HG02623 (cell line): Measurements from ENCODE around the gene RAPH1.
"Not testable (repeated sequence)": the region's sequence is repeated elsewhere in the genome, so short reads cannot be mapped to it uniquely, and the experiment has no call there.

Source experiments
- ATAC-seq: cut with Tn5 transposase; IDR thresholded peaks from one replicate; pipeline ENCODE4 v1.9.1; 2021; ENCODE audit warnings: moderate library complexity; ENCODE audit not compliant: unreplicated experiment

The RAPH1 gene

DNA sequence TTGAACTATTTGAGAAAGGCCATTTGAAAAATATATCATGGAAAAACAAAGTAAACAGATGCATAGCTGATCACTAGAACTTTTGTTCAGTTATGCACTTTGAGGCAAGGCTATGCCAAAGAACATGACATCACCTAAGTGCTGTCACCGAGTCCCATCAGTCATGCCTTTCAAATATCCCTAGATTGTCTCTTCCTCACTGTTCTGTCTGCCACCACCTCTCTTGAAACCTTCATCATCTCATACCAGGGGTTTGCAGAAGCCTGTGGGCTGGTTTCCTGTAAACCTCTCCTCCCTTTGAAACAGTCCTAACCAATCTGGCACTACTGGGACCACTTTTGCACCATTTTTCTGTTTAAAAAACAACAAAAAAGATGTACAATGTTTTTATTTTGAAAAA lies 12.3 kb upstream of the RAPH1 start:
- ATAC-seq, result no peak

DNA sequence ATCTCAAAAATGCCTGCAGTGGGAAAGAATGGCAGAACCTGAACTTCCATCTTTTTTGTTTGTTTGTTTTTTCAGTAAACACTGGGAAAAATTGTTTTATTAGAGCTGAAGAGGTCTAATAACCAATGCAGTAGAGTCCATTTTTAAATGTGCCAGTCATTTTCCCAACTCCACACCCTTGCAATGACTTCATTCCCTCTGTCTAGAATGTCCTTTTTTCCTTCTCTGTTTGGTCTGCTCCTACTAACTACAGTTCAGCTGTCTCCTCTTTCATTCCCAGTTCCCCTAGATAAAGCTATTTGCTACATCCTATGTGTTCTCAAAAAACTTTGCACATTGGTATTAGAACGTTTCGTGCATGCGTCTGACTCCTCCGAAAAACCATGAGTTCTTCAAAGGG lies 9.3 kb upstream of the RAPH1 start:
- ATAC-seq, result no peak

DNA sequence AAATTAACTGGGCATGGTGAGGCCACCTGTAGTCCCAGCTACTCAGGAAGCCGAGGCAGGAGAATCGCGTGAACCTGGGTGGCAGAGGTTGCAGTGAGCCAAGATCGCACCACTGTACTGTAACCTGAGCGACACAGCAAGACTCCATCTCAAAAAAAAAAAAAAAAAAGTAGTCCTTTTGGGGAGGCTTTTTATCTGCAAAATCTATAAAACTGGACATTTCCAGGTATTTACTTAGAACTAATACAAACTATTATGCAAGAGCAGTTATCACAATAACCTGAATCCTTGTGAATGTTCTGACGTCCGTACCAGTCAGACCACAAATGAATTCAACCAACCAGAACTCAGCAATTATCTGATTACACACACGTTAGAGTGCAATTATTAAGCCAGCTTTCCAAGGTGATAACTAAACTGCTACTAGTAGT lies 8.8 kb upstream of the RAPH1 start:
- ATAC-seq, result no peak

DNA sequence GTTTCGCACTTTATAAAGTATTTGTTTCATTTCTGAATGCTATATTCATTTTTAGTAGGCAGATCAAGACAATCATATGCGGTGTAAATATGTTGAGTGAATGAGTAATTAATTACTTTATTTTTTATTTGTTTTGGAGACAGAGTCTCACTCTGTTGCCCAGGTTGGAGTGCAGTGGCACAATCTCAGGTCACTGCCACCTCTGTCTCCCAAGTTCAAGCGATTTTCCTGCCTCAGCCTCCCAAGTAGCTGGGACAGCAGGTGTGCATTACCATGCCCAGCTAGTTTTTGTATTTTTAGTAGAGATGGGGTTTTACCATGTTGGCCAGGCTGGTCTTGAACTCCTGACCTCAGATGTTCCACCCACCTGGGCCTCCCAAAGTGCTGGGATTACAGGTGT lies 5.5 kb upstream of the RAPH1 start:
- not testable (repeated sequence) for ATAC-seq

DNA sequence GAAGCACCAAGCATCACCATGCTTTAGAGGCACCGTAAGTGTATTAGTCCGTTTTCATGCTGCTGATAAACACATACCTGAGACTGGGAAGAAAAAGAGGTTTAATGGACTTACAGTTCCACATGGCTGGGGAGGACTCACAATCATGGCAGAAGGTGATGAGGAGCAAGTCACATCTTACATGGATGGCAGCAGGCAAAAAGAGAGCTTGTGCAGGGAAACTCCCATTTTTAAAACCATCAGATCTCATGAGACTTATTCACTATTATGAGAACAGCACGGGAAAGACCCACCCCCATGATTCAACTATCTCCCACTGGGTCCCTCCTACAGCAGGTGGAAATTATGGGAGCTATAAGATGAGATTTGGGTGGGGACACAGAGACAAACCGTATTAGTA lies 3.1 kb upstream of the RAPH1 start:
- ATAC-seq, result not testable (repeated sequence)

DNA sequence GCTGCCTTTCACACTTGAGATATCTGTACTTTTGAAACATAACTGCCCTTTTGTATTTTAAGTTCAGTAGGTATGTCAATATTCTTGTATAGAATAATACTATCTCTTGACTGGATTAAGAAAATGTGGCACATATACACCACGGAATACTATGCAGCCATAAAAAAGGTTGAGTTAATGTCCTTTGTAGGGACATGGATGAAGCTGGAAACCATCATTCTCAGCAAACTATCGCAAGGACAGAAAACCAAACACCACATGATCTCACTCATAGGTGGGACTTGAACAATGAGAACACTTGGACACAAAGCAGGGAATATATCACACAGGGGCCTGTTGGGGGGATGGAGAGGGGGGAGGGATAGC lies 1.5 kb upstream of the RAPH1 start:
- ATAC-seq, result not testable (repeated sequence)

DNA sequence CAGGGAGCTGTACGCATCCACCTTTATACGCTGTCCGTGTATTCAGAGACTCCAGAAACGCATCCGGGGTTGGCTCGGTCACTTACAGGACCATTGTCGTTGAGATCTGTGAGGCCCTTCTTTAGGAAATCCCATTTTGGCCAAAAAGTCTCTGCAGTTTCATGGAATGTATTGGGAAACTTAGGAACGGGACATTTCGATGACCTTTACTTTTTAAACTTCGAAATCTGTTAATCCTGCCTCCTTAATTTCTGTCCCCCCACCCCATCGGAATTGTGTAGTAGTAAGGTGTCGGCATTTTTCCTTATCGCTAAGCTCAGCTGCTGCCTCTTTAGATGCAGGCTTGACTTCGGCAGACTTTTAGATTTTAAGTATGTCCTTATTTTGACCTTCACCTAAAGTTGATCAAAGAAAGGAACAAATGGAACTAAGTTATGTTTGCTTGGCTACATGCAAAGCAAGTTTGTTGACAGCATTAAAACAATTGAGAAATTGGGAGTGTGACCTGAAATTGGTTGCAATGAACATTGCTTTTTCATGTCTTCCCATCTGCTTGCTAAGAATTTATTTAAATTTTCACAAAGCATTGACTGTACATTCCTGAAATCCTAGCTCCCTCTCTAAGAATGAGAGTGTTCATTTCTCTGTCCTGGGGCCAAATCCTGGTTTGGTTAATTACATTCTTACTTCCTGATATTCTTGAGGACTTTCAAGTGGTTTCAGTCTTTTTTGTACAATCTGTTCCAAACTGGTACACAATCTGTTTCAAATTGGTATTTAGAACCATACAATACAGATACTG lies 884 bp upstream of the RAPH1 start:
- ATAC-seq, result no peak

DNA sequence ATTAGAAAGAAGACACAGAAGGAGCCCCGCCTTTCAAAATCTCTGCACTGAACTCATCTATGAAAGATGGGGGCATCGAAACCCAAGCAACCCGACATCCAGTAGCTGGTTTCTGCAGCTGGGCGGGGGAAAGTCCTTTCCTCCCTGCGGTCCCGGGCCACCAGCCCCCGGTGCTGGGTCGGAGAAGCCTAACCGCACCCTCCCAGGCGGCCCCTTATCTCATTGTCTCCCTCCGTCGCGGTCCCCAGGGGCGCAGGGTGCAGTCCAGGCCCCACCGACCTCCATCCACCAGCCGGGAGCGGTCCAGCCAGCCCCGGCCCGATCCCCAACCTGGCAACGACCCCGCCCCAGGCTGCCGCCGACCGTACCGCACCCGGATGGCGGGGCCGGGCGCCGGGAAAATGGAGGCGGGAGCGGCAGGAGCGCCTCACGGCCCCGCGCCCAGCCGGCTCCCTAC lies 452 bp downstream of the RAPH1 start:
- ATAC-seq, result peak; percentile 29

DNA sequence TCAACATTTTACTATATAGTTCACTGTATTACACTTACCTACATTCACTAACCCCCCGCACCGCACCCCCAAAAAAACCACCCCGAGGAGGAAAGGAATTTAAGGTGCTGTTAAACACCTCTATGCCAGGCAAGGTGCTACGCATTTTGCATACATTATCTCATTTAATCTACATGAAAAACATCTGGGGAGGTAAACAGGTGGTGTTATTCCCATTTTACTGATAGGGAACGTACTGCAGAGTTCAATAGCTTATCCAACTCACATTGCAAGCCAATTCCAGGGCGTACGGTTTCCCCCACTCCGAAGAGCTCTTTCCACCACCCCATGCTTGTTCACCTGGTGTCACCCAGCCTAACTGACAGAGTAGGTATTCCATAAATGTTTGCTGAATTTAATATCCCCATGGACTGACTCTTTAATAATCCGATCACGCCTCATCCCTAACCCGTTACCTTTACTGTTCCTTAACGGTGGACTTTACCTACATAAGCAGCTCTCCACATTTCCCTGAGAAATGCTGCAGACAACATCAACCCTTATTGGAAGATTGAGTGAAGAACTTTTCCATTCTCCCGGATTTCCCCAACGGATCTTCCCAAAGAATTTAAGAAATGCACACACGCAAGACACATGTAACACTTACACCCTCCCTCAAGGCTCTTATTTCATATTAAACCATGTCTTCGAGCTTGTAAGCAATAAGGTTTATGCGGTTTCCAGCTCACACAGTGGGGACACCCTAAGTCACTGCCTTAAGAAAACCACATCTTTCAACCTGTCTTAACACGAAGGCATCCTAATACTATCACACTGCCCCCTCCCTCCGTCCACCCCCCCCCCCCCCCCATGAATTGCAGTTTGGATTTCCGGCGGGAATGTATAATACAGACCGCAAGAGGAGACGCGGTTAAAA lies 1.2 kb downstream of the RAPH1 start:
- no peak for ATAC-seq

DNA sequence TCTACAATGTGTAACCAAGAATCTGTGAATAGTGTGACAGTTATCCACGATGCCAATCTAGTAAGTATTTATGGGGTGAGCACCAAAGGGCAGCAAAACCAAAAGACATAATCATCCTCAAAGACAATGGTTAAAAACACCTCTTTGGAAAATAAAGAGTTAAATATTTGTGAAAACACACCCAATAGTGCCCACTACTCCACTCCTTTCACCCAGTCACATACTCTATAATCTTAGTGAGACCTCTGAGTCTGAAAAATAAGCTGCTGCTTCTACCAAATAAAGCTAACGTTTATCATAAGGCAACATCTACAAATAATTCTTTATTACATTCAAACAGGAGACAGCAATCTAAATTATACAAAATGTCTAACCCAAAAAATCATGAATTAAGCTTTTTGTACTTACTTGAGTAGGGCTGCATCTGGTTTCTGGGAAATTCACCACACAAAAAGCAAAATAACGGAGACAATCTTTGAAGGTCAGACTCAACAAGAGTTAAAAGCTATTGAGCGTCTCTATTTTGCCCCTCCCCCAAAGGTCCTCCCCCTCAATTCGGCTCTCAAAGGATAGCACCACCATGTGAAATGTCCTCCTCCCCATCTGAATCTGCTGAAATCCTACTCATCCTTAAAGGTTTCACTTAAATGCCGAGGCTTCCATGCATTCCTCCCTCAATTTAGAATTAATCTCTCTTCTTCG lies 2.0 kb downstream of the RAPH1 start:
- no peak for ATAC-seq

DNA sequence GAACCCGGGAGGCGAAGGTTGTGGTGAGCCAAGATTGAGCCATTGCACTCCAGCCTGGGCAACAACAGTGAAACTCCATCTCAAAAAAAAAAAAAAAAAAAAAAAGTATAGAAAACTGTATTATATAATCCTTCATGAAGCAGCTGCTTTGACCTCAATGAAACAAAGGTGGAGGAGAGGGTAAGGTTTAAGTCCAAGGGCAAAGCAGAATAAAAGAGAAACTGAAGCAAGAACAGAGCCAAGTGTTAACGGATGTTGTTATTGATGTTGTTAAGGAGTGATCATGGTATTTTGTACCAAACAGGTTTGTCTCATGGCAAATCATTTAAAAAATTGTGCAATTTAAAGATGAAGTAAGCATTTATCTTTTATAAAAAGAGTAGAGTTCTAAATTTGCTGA lies 7.4 kb downstream of the RAPH1 start:
- ATAC-seq, result no peak

DNA sequence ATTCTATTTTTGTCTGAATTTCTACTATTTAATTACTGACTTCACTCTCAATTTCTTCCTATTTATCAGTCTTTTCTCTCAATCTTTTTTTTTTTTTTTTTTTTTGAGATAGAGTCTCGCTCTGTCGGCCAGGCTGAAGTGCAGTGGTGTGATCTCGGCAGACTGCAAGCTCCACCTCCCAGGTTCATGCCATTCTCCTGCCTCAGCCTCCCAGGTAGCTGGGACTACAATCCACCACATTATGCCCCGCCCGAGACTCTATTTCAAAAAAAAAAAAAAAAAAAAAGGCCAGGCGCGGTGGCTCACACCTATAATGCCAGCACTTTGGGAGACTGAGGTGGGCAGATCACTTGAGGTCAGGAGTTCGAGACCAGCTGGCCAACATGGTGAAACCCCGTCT lies 21.8 kb downstream of the RAPH1 start:
- ATAC-seq, result not testable (repeated sequence)

DNA sequence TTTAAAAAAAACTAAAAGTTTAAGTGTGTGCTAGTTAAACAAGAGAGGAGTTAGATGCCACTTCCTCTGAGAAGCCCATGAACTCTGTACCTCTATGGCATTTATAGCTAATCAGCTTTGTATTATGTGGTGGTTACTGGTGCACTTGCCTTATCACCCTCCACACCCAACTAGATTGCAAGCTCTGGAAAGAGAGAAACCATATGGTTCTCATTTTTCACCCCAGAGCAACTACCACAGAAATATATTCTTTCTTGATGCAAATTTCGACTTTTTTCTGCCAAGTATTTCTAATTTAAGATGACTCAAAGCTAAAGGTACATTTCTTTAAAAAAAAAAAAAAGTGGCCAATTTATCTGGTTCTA lies 24.2 kb downstream of the RAPH1 start:
- no peak for ATAC-seq

DNA sequence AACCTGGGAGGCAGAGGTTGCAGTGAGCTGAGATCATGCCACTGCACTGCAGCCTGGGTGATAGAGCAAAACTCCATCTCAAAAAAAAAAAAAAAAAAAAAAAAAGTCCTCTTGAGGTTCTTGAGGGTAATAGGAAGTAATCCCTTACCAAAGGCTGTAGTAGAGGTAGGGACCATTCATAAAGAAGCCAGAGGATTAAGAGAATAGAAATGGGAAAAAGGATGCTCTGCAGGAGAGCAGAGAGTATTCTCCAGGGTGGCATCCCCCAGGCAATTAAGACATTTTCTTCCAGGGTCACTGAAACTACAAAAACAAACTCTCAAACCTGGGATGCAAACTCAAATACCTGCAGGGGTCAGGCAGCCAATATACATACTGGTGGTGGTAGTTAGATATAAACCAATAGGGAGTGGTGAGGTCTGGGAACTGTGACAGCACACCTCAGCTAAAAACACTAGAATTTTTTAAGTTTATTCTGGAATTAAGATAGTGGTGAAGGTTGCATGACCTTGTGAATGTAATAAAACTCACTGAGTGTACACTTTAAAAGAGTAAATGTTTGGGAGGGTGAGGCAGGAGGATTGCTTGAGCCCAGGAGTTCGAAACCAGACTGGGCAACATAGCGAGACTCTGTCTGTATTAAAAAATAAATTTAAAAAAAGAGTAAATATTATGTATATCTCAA lies 24.7 kb downstream of the RAPH1 start:
- no peak for ATAC-seq

DNA sequence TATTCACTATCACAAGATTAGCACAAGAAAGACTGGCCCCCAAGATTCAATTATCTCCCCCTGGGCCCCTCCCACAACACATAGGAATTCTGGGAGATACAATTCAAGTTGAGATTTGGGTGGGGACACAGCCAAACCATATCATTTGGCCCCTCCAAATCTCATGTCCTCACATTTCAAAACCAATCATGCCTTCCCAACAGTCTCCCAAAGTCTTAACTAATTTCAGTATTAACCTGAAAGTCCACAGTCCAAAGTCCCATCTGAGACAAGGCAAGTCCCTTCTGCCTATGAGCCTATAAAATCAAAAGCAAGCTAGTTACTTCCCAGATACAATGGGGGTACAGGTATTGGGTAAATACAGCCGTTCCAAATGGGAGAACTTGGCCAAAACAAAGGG lies 31.6 kb downstream of the RAPH1 start:
- ATAC-seq, result not testable (repeated sequence)

DNA sequence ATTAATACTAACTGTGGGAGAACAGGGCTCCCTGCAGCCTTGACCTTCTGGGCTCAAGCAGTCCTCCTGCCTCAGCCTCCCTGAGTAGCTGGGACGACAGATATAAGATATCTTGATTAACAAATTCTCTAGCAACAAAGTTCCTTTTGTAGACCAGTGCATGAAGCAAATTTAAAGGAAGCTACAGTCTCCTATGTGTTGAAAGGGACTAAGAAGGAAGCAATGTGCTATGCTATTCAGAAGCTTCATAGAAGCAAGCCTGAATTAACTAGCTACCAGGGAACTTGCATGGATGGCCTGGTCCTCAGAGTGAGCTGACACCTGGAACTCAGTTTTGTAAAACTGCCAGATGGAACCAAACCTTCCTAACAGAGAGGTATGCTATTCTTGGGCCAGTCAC lies 33.2 kb downstream of the RAPH1 start:
- no peak for ATAC-seq

DNA sequence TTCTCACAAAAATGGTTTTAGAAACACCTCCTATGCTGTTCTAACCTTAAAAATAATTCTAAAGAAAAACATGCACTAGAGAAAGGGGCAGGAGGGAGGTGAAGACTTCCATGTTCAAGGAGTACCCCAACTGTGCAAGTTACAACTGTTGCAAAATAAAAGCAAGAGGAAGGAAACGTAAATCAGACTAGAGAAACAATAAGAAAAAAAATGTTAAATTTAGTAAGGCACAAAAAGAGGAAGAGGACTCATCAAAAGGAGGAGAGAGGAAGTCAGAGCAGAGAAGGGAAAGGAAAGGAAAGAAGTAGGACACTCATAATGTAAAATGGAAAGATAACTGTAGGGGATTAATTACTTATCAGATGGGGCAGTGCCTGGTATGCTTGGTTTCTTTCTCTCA lies 34.1 kb downstream of the RAPH1 start:
- ATAC-seq, result no peak

DNA sequence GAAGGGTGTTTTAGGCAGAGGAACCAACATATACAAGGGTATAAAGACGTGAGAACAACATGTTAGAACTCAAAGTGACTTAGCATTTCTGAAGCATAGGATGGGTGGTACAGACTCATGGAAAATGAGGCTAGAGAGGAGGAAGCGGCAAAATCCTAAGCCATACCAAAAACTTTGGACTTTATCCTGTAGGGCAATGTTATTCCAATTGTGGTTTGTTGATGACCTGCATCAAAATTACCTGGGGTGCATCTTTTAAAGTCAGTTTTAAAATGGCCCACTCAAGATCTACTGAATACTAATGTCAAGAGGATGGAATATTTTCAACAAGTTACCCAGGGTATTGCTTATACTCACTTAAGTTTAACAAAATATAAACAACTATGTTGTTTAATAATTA lies 34.8 kb downstream of the RAPH1 start:
- no peak for ATAC-seq

DNA sequence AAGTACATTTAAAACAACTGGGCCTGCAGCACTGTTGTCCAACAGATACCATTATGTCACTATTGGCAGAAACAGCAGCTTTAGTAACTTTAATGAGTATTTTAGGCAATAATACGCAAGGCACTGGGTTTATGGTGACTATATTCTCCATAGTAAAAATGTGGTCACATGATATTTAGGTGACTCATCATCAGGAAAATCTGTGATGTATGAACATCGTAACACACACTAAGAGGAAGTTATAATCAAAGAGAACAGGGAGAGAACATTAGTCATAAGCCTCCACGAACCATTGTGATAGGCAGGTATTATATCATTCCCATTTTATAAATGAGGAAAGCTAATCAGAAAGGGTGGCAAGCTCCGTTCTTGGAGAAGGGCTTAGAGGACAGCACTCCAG lies 36.9 kb downstream of the RAPH1 start:
- no peak for ATAC-seq

DNA sequence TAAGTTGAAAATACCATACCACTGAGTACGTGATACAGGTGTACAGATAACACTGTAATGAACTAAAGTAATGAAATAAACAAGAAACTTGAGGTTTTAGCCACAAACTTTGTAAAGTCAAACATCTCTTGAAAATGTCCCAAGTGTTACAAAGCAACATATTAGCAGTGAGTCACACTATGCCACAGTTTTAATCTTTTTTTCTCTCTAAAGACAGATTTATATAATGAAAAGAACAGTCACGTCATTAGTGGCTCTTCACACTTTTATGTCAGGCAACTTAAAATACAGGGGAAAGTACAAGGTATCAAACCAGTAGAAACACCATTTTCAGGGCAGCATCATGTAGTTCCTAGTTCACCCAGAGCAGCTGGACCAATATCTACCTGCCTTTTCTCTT lies 42.1 kb downstream of the RAPH1 start:
- no peak for ATAC-seq

DNA sequence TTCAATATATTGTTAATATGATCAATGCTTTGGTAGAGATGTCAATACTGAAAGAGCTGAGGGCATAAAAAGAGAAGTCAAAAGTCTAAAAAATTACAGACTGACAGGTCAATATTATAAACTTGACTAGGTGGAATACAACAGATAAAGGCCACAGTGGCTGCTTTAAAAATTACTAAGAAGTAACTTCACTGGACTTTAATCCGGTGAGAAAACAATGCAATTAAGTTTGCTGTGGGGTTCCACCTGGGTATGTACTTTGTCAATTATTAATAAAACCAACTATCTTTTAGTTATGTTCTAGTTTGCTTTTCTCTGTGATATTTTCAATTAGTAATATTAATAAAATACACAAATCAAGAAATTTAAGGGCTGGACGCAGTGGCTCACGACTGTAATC lies 44.7 kb downstream of the RAPH1 start:
- ATAC-seq, result no peak
